ENCODE results near the gene KBTBD8. TPM values are rescaled to one million over a fixed set of nuclear protein-coding genes. Genes with fewer than 3 reads are reported as not detected.

KBTBD8 gene
- total and polyA plus RNA-seq, 2 donors (not counting 1 experiment from before 2014, with no cell fraction given): 1.1 to 2.3 TPM

- Histone ChIP-seq H3K36me3 (ENCODE audit: control insufficient read depth, insufficient read depth, low read length) (no peaks in the 10 kb centered on the region), H3K79me2 (ENCODE audit: control insufficient read depth, insufficient read depth, low read length) (no peaks in the 10 kb centered on the region), H3K4me2 (ENCODE audit: extremely low read depth, insufficient read depth, low read length) (no peak overlapping the region), H3K4me1 (ENCODE audit: control insufficient read depth, extremely low read depth, insufficient read depth, low read length) (peaks cover 9% of the 10 kb centered on the region), H2AFZ (ENCODE audit: low read length) (no peak overlapping the region), H4K20me1 (ENCODE audit: control insufficient read depth, extremely low read depth, insufficient read depth, low read length) (no peaks in the 10 kb centered on the region), H3K9me3 (ENCODE audit: control insufficient read depth, insufficient read depth, low read depth, low read length) (no peaks in the 10 kb centered on the region), H3K27me3 (ENCODE audit: control insufficient read depth, insufficient read depth, low read length) (no peaks in the 10 kb centered on the region), H3K4me3 (replicated peaks in 1 of 4; ENCODE audit: control extremely low read depth in 1 of 4, insufficient read depth in 1 of 4, low read depth in 3 of 4, low read length in 4 of 4) (no peak overlapping the region), H3K27ac (ENCODE audit: insufficient read depth, low read length) (no peak overlapping the region), H3K9ac (ENCODE audit: insufficient read depth, low read length) (no peak overlapping the region)
- no peak for TF ChIP-seq EZH2 (IDR thresholded peaks at IDR 0.05; ENCODE audit: low read length, missing control alignments)
- TF ChIP-seq, protein P1, sequence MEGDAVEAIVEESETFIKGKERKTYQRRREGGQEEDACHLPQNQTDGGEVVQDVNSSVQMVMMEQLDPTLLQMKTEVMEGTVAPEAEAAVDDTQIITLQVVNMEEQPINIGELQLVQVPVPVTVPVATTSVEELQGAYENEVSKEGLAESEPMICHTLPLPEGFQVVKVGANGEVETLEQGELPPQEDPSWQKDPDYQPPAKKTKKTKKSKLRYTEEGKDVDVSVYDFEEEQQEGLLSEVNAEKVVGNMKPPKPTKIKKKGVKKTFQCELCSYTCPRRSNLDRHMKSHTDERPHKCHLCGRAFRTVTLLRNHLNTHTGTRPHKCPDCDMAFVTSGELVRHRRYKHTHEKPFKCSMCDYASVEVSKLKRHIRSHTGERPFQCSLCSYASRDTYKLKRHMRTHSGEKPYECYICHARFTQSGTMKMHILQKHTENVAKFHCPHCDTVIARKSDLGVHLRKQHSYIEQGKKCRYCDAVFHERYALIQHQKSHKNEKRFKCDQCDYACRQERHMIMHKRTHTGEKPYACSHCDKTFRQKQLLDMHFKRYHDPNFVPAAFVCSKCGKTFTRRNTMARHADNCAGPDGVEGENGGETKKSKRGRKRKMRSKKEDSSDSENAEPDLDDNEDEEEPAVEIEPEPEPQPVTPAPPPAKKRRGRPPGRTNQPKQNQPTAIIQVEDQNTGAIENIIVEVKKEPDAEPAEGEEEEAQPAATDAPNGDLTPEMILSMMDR (conservative IDR thresholded peaks at IDR 0.05 in 1 of 2, IDR thresholded peaks at IDR 0.05 in 1 of 2; ENCODE audit: low read depth in 1 of 2, low read length in 2 of 2): no peak
- no peak for DNase-seq (ENCODE audit: low read depth in 2 of 2)
These were observed 5.0 kb upstream of the KBTBD8 start for GRCh38 chr3:66993082-66993481.

DNA sequence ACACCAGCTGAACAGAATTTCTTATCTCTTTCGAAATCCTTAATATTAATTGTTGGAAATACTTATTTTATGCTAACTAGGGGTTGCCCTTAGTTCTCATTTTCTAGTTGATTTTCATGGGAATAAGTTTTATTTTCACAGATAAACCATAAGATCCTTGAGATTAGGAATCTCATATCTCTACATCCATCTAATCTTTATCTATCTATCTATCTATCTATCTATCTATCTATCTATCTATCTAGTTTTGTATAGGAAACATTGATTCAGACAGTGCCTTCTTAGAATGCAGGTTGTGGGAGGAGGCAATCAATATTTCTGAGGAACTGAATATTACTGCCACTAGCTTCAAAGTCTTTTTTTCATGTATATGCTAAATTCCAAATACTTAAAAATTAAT lies 3.5 kb upstream of the KBTBD8 start:
- Histone ChIP-seq H3K4me1 (ENCODE audit: control insufficient read depth, extremely low read depth, insufficient read depth, low read length) (peaks cover 9% of the 10 kb centered on the region), H2AFZ (ENCODE audit: low read length) (no peak overlapping the region), H3K9me3 (ENCODE audit: control insufficient read depth, insufficient read depth, low read depth, low read length) (no peaks in the 10 kb centered on the region), H3K4me3 (replicated peaks in 1 of 4; ENCODE audit: control extremely low read depth in 1 of 4, insufficient read depth in 1 of 4, low read depth in 3 of 4, low read length in 4 of 4) (no peak overlapping the region), H3K9ac (ENCODE audit: insufficient read depth, low read length) (no peak overlapping the region), H3K27me3 (ENCODE audit: control insufficient read depth, insufficient read depth, low read length) (no peaks in the 10 kb centered on the region), H3K4me2 (ENCODE audit: extremely low read depth, insufficient read depth, low read length) (no peak overlapping the region), H4K20me1 (ENCODE audit: control insufficient read depth, extremely low read depth, insufficient read depth, low read length) (no peaks in the 10 kb centered on the region), H3K27ac (ENCODE audit: insufficient read depth, low read length) (no peak overlapping the region), H3K79me2 (ENCODE audit: control insufficient read depth, insufficient read depth, low read length) (peaks cover 2% of the 10 kb centered on the region), H3K36me3 (ENCODE audit: control insufficient read depth, insufficient read depth, low read length) (no peaks in the 10 kb centered on the region)
- no peak for TF ChIP-seq EZH2 (IDR thresholded peaks at IDR 0.05; ENCODE audit: low read length, missing control alignments)
- TF ChIP-seq, protein P1 (conservative IDR thresholded peaks at IDR 0.05 in 1 of 2, IDR thresholded peaks at IDR 0.05 in 1 of 2; ENCODE audit: low read depth in 1 of 2, low read length in 2 of 2): no peak
- no peak for DNase-seq (ENCODE audit: low read depth in 2 of 2)

- H2AFZ ChIP-seq (ENCODE audit: low read length): no peak overlapping the region
- no peak overlapping the region for H3K4me2 ChIP-seq (ENCODE audit: extremely low read depth, insufficient read depth, low read length)
These were observed 1.4 kb upstream of the KBTBD8 start for GRCh38 chr3:66996696-66997095.

More at GRCh38 chr3:66996696-66997095, 1.4 kb upstream of the KBTBD8 start:
- no peak for DNase-seq (ENCODE audit: low read depth in 2 of 2)
- Histone ChIP-seq H3K4me1 (ENCODE audit: control insufficient read depth, extremely low read depth, insufficient read depth, low read length) (peaks cover 3% of the 10 kb centered on the region), H3K9me3 (ENCODE audit: control insufficient read depth, insufficient read depth, low read depth, low read length) (no peaks in the 10 kb centered on the region), H3K36me3 (ENCODE audit: control insufficient read depth, insufficient read depth, low read length) (no peaks in the 10 kb centered on the region), H4K20me1 (ENCODE audit: control insufficient read depth, extremely low read depth, insufficient read depth, low read length) (no peaks in the 10 kb centered on the region), H3K4me3 (replicated peaks in 1 of 4; ENCODE audit: control extremely low read depth in 1 of 4, insufficient read depth in 1 of 4, low read depth in 3 of 4, low read length in 4 of 4) (no peak overlapping the region), H3K9ac (ENCODE audit: insufficient read depth, low read length) (no peak overlapping the region), H3K27me3 (ENCODE audit: control insufficient read depth, insufficient read depth, low read length) (no peaks in the 10 kb centered on the region), H3K79me2 (ENCODE audit: control insufficient read depth, insufficient read depth, low read length) (peaks cover 6% of the 10 kb centered on the region), H3K27ac (ENCODE audit: insufficient read depth, low read length) (no peak overlapping the region)
- TF ChIP-seq, protein P1 (conservative IDR thresholded peaks at IDR 0.05 in 1 of 2, IDR thresholded peaks at IDR 0.05 in 1 of 2; ENCODE audit: low read depth in 1 of 2, low read length in 2 of 2): no peak
- no peak for TF ChIP-seq EZH2 (IDR thresholded peaks at IDR 0.05; ENCODE audit: low read length, missing control alignments)

Measured in fibroblast of lung (primary cell).